H1 (cell line): ENCODE data around the gene APBA2. TPM values are rescaled to one million over a fixed set of nuclear protein-coding genes. Genes with fewer than 3 reads are reported as not detected.

Experiments
- CTCF ChIA-PET: fragments of 300-600 bp; sonication (Branson Sonifier 250); formaldehyde crosslinking; loops from one replicate; lab custom pipeline; 2021; ENCODE audit not compliant: partially characterized antibody; lab: Charles Lee
- POLR2A ChIA-PET: fragments of 300-600 bp; sonication (Branson Sonifier 250); formaldehyde crosslinking; loops from one replicate; lab custom pipeline; 2021; ENCODE audit warnings: inconsistent platforms; ENCODE audit not compliant: partially characterized antibody; lab: Charles Lee
- DNase-seq, 2 experiments: peaks; one replicate each; pipeline versions ENCODE4 v3.0.0 to v3.0.0-alpha.2; 2010 to 2022; ENCODE audit warnings: low spot score in 2 of 2, low read depth in 1 of 2, mixed read lengths in 1 of 2
- FAIRE-seq: peaks from 2 replicates; lab custom pipeline; 2011; peaks lifted over from hg19 to GRCh38; lab: Jason Lieb, UNC
- H2AFZ ChIP-seq: 2 replicates; pipeline ENCODE4 v1.8.1; 2012; ENCODE audit warnings: low read length, inconsistent platforms
- H2AK5ac ChIP-seq: 2 replicates; pipeline ENCODE4 v1.6.1; 2013; ENCODE audit warnings: low read depth, low read length
- H2BK120ac ChIP-seq: replicated peaks from 2 replicates; pipeline ENCODE3; 2013; ENCODE audit warnings: low read depth, low read length, inconsistent platforms
- H2BK12ac ChIP-seq: 2 replicates; pipeline ENCODE4 v1.6.1; 2013; ENCODE audit warnings: low read depth, low read length
- H2BK15ac ChIP-seq: 2 replicates; pipeline ENCODE4 v1.6.1; 2013; ENCODE audit warnings: low read length
- H2BK20ac ChIP-seq: 2 replicates; pipeline ENCODE4 v1.6.1; 2013; ENCODE audit warnings: low read length
- H2BK5ac ChIP-seq: 2 replicates; pipeline ENCODE4 v1.6.1; 2013; ENCODE audit warnings: low read depth, low read length
- H3K14ac ChIP-seq: 2 replicates; pipeline ENCODE4 v1.6.1; 2013; ENCODE audit warnings: inconsistent platforms; ENCODE audit not compliant: insufficient read length
- H3K18ac ChIP-seq: 2 replicates; pipeline ENCODE4 v1.6.1; 2013; ENCODE audit warnings: low read length; ENCODE audit errors: extremely low read depth
- H3K23ac ChIP-seq: 2 replicates; pipeline ENCODE4 v1.6.1; 2013; ENCODE audit warnings: inconsistent platforms; ENCODE audit not compliant: insufficient read length
- H3K23me2 ChIP-seq: 2 replicates; pipeline ENCODE4 v1.6.1; 2013; ENCODE audit warnings: low read depth, low read length
- H3K27ac ChIP-seq: 2 replicates; pipeline ENCODE4 v1.6.1; 2011; ENCODE audit warnings: low read depth, low read length, inconsistent platforms
- H3K27me3 ChIP-seq, 4 experiments: replicated peaks in 1 of 4; 1 replicate in 1 of 4; 2 replicates in 3 of 4; pipeline versions ENCODE4 v1.6.1 to v1.8.1; 2011 to 2013; ENCODE audit warnings: low read length in 3 of 4, mild to moderate bottlenecking in 3 of 4, inconsistent platforms in 2 of 4, mixed read lengths in 2 of 4, moderate library complexity in 1 of 4; ENCODE audit not compliant: control insufficient read depth in 3 of 4, insufficient read depth in 3 of 4; ENCODE audit errors: extremely low read depth in 1 of 4
- H3K36me3 ChIP-seq, 4 experiments: 2 replicates each; pipeline versions ENCODE4 v1.6.1 to v1.8.1; 2011 to 2013; ENCODE audit warnings: mild to moderate bottlenecking in 4 of 4, low read length in 3 of 4, moderate library complexity in 2 of 4, control low read depth in 1 of 4, inconsistent platforms in 1 of 4; ENCODE audit not compliant: insufficient read depth in 4 of 4, control insufficient read depth in 2 of 4
- H3K4ac ChIP-seq: replicated peaks from 2 replicates; pipeline ENCODE3; 2013; ENCODE audit warnings: low read length, low read depth, mixed read lengths, inconsistent platforms; ENCODE audit not compliant: insufficient read length
- H3K4me1 ChIP-seq, 4 experiments: replicated peaks in 1 of 4; 1 replicate in 1 of 4; 2 replicates in 3 of 4; pipeline versions ENCODE4 v1.6.1 to v1.8.1; 2011 to 2013; ENCODE audit warnings: low read length in 3 of 4, inconsistent platforms in 2 of 4, mixed read lengths in 1 of 4; ENCODE audit not compliant: insufficient read depth in 4 of 4, control insufficient read depth in 3 of 4
- H3K4me2 ChIP-seq, 2 experiments: 2 replicates each; pipeline versions ENCODE4 v1.6.1 to v1.8.1; 2011 to 2013; ENCODE audit warnings: low read depth in 2 of 2, low read length in 2 of 2, control low read depth in 1 of 2, inconsistent platforms in 1 of 2, mild to moderate bottlenecking in 1 of 2; ENCODE audit not compliant: insufficient read depth in 1 of 2
- H3K4me3 ChIP-seq, 4 experiments: fragments of 200-600, 300-600 bp in 1 of 4; sonication (generic), shearing (Covaris generic), sonication (Bioruptor Twin) in 1 of 4; 2 replicates each; pipeline versions ENCODE4 v1.5.1 to v1.8.1; 2011 to 2016; ENCODE audit warnings: low read length in 4 of 4, low read depth in 3 of 4, control low read depth in 2 of 4, inconsistent platforms in 2 of 4, mild to moderate bottlenecking in 2 of 4, mixed read lengths in 1 of 4, moderate library complexity in 1 of 4; ENCODE audit not compliant: insufficient read depth in 2 of 4; ENCODE audit errors: extremely low read depth in 1 of 4
- H3K56ac ChIP-seq: replicated peaks from 2 replicates; pipeline ENCODE3; 2013; ENCODE audit warnings: low read depth, mild to moderate bottlenecking, mixed read lengths, low read length, inconsistent platforms; ENCODE audit not compliant: insufficient read length
- H3K79me1 ChIP-seq: 2 replicates; pipeline ENCODE4 v1.6.1; 2013; ENCODE audit warnings: low read depth, low read length, control low read depth
- H3K79me2 ChIP-seq, 2 experiments: 2 replicates each; pipeline versions ENCODE4 v1.6.1 to v1.8.1; 2012 to 2013; ENCODE audit warnings: low read length in 2 of 2, mild to moderate bottlenecking in 2 of 2, inconsistent platforms in 1 of 2; ENCODE audit not compliant: insufficient read depth in 2 of 2, control insufficient read depth in 1 of 2
- H3K9ac ChIP-seq, 4 experiments: replicated peaks in 1 of 4; 1 replicate in 1 of 4; 2 replicates in 3 of 4; pipeline versions ENCODE4 v1.6.1 to v1.8.1; 2011 to 2013; ENCODE audit warnings: low read depth in 3 of 4, low read length in 3 of 4, control low read depth in 2 of 4, mild to moderate bottlenecking in 2 of 4, moderate library complexity in 2 of 4, inconsistent platforms in 1 of 4; ENCODE audit errors: extremely low read depth in 1 of 4
- H3K9me3 ChIP-seq, 2 experiments: 2 replicates each; pipeline versions ENCODE4 v1.6.1 to v1.8.1; 2012 to 2013; ENCODE audit warnings: mild to moderate bottlenecking in 2 of 2, moderate library complexity in 2 of 2, control low read depth in 1 of 2, inconsistent platforms in 1 of 2, low read depth in 1 of 2, low read length in 1 of 2, mixed read lengths in 1 of 2; ENCODE audit not compliant: insufficient read depth in 2 of 2
- H4K20me1 ChIP-seq, 2 experiments: replicated peaks in 1 of 2; 2 replicates each; pipeline versions ENCODE3 to v1.8.1; 2011 to 2013; ENCODE audit warnings: inconsistent platforms in 2 of 2, low read length in 2 of 2, mild to moderate bottlenecking in 1 of 2; ENCODE audit not compliant: insufficient read depth in 2 of 2, control insufficient read depth in 1 of 2
- H4K5ac ChIP-seq: 2 replicates; pipeline ENCODE4 v1.6.1; 2013; ENCODE audit warnings: low read length, low read depth, mixed read lengths, inconsistent platforms; ENCODE audit not compliant: insufficient read length
- H4K8ac ChIP-seq: 2 replicates; pipeline ENCODE4 v1.8.0; 2013; ENCODE audit warnings: mild to moderate bottlenecking, moderate library complexity, low read length, inconsistent platforms; ENCODE audit not compliant: insufficient read depth; ENCODE audit errors: extremely low read depth
- H4K91ac ChIP-seq: replicated peaks from 2 replicates; pipeline ENCODE3; 2013; ENCODE audit warnings: low read length, mixed read lengths, inconsistent platforms; ENCODE audit not compliant: insufficient read length
- CBX8 ChIP-seq: fragments of 300-800, 300-1000 bp; sonication (generic); IDR thresholded peaks from 2 replicates; pipeline ENCODE4 v1.7.1; 2016; ENCODE audit warnings: low read depth, low read length, borderline replicate concordance
- CHD1 ChIP-seq: IDR thresholded peaks from 2 replicates; pipeline ENCODE4 v1.6.1; 2012; ENCODE audit warnings: low read depth, low read length, improper control_type of control experiment
- FOSL1 ChIP-seq: IDR thresholded peaks from 2 replicates; pipeline ENCODE4 v1.6.1; 2011; ENCODE audit warnings: mild to moderate bottlenecking, low read depth, low read length, moderate library complexity; ENCODE audit not compliant: insufficient read depth
- GABPA ChIP-seq: IDR thresholded peaks from 2 replicates; pipeline ENCODE4 v1.6.1; 2011; ENCODE audit warnings: mild to moderate bottlenecking, low read length, moderate library complexity, borderline replicate concordance; ENCODE audit not compliant: insufficient read depth
- GTF2F1 ChIP-seq: IDR thresholded peaks from 2 replicates; pipeline ENCODE4 v1.6.1; 2012; ENCODE audit warnings: low read depth, low read length, improper control_type of control experiment, borderline replicate concordance
- NRF1 ChIP-seq: IDR thresholded peaks from 2 replicates; pipeline ENCODE4 v1.6.1; 2011; ENCODE audit warnings: mild to moderate bottlenecking, low read depth, low read length, improper control_type of control experiment
- POLR2A ChIP-seq, 2 experiments: IDR thresholded peaks; 1 replicate in 1 of 2; 2 replicates in 1 of 2; pipeline ENCODE4 v1.6.1; 2011; ENCODE audit warnings: low read depth in 2 of 2, low read length in 2 of 2, mild to moderate bottlenecking in 2 of 2; ENCODE audit errors: control extremely low read depth in 1 of 2
- POU5F1 ChIP-seq: IDR thresholded peaks from 2 replicates; pipeline ENCODE4 v1.6.1; 2011; ENCODE audit warnings: low read depth, mild to moderate bottlenecking, low read length, moderate library complexity
- RNF2 ChIP-seq: fragments of 200-900, 300-1000 bp; sonication (generic); IDR thresholded peaks from 2 replicates; pipeline ENCODE4 v1.7.1; 2016; ENCODE audit warnings: borderline replicate concordance, low read depth, mild to moderate bottlenecking, antibody characterized with exemption, low read length; ENCODE audit not compliant: poor library complexity, severe bottlenecking; ENCODE audit errors: missing control alignments
- SIN3A ChIP-seq, 2 experiments: IDR thresholded peaks in 1 of 2; conservative IDR thresholded peaks in 1 of 2; 2 replicates each; pipeline ENCODE4 v1.6.1; 2011 to 2012; ENCODE audit warnings: low read length in 2 of 2, improper control_type of control experiment in 1 of 2, low read depth in 1 of 2, mild to moderate bottlenecking in 1 of 2
- SIX5 ChIP-seq: IDR thresholded peaks from 2 replicates; pipeline ENCODE4 v1.6.1; 2011; ENCODE audit warnings: mild to moderate bottlenecking, low read depth, low read length
- SP4 ChIP-seq: IDR thresholded peaks from 2 replicates; pipeline ENCODE4 v1.6.1; 2012; ENCODE audit warnings: low read length, inconsistent platforms
- SRF ChIP-seq: IDR thresholded peaks from 2 replicates; pipeline ENCODE4 v1.6.1; 2011; ENCODE audit warnings: mild to moderate bottlenecking, low read depth, low read length, moderate library complexity
- TCF12 ChIP-seq: IDR thresholded peaks from 2 replicates; pipeline ENCODE4 v1.6.1; 2011; ENCODE audit warnings: low read depth, mild to moderate bottlenecking, low read length
- TEAD4 ChIP-seq: IDR thresholded peaks from 2 replicates; pipeline ENCODE4 v1.6.1; 2012; ENCODE audit warnings: low read depth, low read length, inconsistent platforms, mixed read lengths
- WGBS, 2 experiments: shearing (Covaris generic) in 1 of 2; methylation state at CpG; one replicate each; pipeline versions ENCODE4 v1.1.6 to v1.1.7; 2013 to 2015; ENCODE audit warnings: low lambda C conversion rate in 2 of 2, mixed read lengths in 2 of 2, inconsistent platforms in 1 of 2, low coverage in 1 of 2, missing lambda C conversion rate in 1 of 2; ENCODE audit not compliant: insufficient replicate concordance in 2 of 2, insufficient coverage in 1 of 2, insufficient read length in 1 of 2; ENCODE audit errors: extremely low coverage in 1 of 2, missing lambda C conversion rate in 1 of 2; 5-methylcytosine and 5-hydroxymethylcytosine counted together
- polyA plus RNA-seq, 7 experiments: library from polyadenylated mRNA; depleted of rRNA in 3 of 7; stranded (reverse) in 5 of 7; unstranded in 2 of 7; fragments of >200 nt in 5 of 7; fragments of 200-250 nt in 2 of 7; gene quantifications; 1 replicate in 5 of 7; 2 replicates in 1 of 7; 4 replicates in 1 of 7; pipeline versions ENCODE4 v1.2.1 to v1.2.3, GENCODE V29; 2011 to 2013; ENCODE audit warnings: missing spikeins in 2 of 7, mixed read lengths in 2 of 7
- total RNA-seq: library from RNA; stranded (reverse); fragmentation: NEBNext Ultra II Directional; extraction: Animal tissue kit (Norgen Biotek cat#: 25700); gene quantifications from 2 replicates; pipeline ENCODE4 v1.2.1, GENCODE V29; 2021

Gene APBA2
- total and polyA plus RNA-seq, 2 of the 8 experiments (the other 6 are each of a cell fraction or from before 2014, with no cell fraction given) = 15.5 to 19.0 TPM

DNA sequence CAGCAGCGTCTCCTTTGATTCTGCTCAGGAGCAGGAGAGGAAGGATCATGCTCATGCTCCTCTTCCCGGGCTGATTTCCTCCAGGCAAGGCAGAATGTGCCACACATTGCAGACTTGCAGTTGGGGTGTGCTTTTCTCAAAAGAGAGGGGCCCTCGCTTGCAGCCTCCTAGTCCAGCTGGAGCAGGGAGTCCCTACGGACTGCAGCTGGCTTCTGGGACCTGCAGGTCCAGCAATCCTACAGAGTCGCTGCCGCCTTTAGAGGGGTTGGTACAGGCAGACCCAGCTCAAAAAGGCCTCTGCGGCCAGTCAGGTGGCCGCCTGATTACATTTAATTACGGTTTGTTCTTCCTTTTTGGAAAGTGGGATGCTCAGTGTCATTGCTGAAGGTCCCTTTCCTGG lies 210.0 kb downstream of the APBA2 start:
- no peak for DNase-seq
- H3K56ac ChIP-seq = no peak overlapping the region
- no peaks in the 10 kb centered on the region for H3K9me3 ChIP-seq
- peaks cover 0 to 5% (median 2%) of the 10 kb centered on the region in 4 experiments; a peak in 3 of 7 replicates for H3K4me1 ChIP-seq
- WGBS, 2 experiments = 87% methylated on average over 9 of the region's 9 CpGs; no CpG with 5 or more reads in 1 of the 2 experiments
- CTCF ChIA-PET = interaction anchor here (8.8 kb wide), 1 partner anchor 8 kb away, joined by 90 read pairs; no protein-coding TSS in a partner anchor
- H3K23ac ChIP-seq = no peak overlapping the region
- H3K9ac ChIP-seq = no peak overlapping the region
- no peak for FAIRE-seq
- H4K20me1 ChIP-seq = no peaks in the 10 kb centered on the region
- H2BK15ac ChIP-seq = no peak overlapping the region
- no peak overlapping the region for H4K8ac ChIP-seq
- POLR2A ChIA-PET = no interaction called here
- no peaks in the 10 kb centered on the region for H3K36me3 ChIP-seq
- peak overlapping the region; percentile 39; the same call in 1 of the 2 replicates for H2AK5ac ChIP-seq
- H2BK5ac ChIP-seq = no peak overlapping the region
- H3K27me3 ChIP-seq = no peaks in the 10 kb centered on the region
- no peak overlapping the region for H3K4me2 ChIP-seq
- no peak overlapping the region for H3K4ac ChIP-seq
- H2BK12ac ChIP-seq = no peak overlapping the region
- no peak overlapping the region for H3K27ac ChIP-seq
- H3K18ac ChIP-seq = no peak overlapping the region
- H2BK120ac ChIP-seq = no peak overlapping the region
- H2AFZ ChIP-seq = no peak overlapping the region
- H3K23me2 ChIP-seq = no peaks in the 10 kb centered on the region
- no peak overlapping the region for H3K14ac ChIP-seq
- H3K4me3 ChIP-seq = no peak overlapping the region
- no peak overlapping the region for H4K5ac ChIP-seq
- no peaks in the 10 kb centered on the region for H3K79me1 ChIP-seq
- no peaks in the 10 kb centered on the region for H3K79me2 ChIP-seq
- H2BK20ac ChIP-seq = no peak overlapping the region
- H4K91ac ChIP-seq = no peak overlapping the region
- TF ChIP-seq GABPA (no peak), SRF (no peak), TCF12 (no peak), SP4 (no peak), GTF2F1 (no peak), NRF1 (no peak), POLR2A (IDR thresholded peaks at IDR 0.05; ENCODE audit: control extremely low read depth in 1 of 2, low read depth in 2 of 2, low read length in 2 of 2) (no peak), TEAD4 (no peak), SIX5 (no peak), RNF2 (no peak), FOSL1 (no peak), CHD1 (no peak), CBX8 (no peak), SIN3A (conservative IDR thresholded peaks at IDR 0.05 in 1 of 2, IDR thresholded peaks at IDR 0.05 in 1 of 2; ENCODE audit: low read depth in 1 of 2, low read length in 2 of 2) (no peak), POU5F1 (no peak)
